Smooth muscle cell (in vitro differentiated cells): ENCODE data around the gene PAK1IP1. TPM values are rescaled to one million over a fixed set of nuclear protein-coding genes. Genes with fewer than 3 reads are reported as not detected.

Experiments used
- DNase-seq: peaks from one replicate; lab custom pipeline; 2025; ENCODE audit not compliant: unreplicated experiment; lab: John Stamatoyannopoulos, UW
- H2AFZ ChIP-seq: fragments of 200-600 bp; sonication (generic); 2 replicates; pipeline ENCODE4 v1.6.0; 2016; ENCODE audit warnings: antibody characterized with exemption, low read depth, mild to moderate bottlenecking
- H3F3A ChIP-seq: fragments of 200-600 bp; sonication (generic); 2 replicates; pipeline ENCODE4 v1.6.0; 2017; ENCODE audit warnings: antibody characterized with exemption, low read depth
- H3K27ac ChIP-seq: fragments of 200-600 bp; sonication (generic); 2 replicates; pipeline ENCODE4 v1.5.1; 2016; ENCODE audit warnings: low read depth, mild to moderate bottlenecking
- H3K27me3 ChIP-seq: fragments of 200-600 bp; sonication (generic); 2 replicates; pipeline ENCODE4 v1.6.1; 2016; ENCODE audit warnings: low read depth, mild to moderate bottlenecking
- H3K36me3 ChIP-seq: fragments of 200-600 bp; sonication (generic); 2 replicates; pipeline ENCODE4 v1.5.1; 2016; ENCODE audit warnings: low read depth
- H3K4me1 ChIP-seq: fragments of 200-600 bp; sonication (generic); 2 replicates; pipeline ENCODE4 v1.5.1; 2016; ENCODE audit warnings: low read depth
- H3K4me2 ChIP-seq: fragments of 200-600 bp; sonication (generic); 2 replicates; pipeline ENCODE4 v1.6.0; 2016; ENCODE audit warnings: mild to moderate bottlenecking
- H3K4me3 ChIP-seq: fragments of 200-600 bp; sonication (generic); 2 replicates; pipeline ENCODE4 v1.5.1; 2016; ENCODE audit warnings: mild to moderate bottlenecking
- H3K79me2 ChIP-seq: fragments of 200-600 bp; sonication (generic); 2 replicates; pipeline ENCODE4 v1.6.0; 2016; ENCODE audit warnings: low read depth, mild to moderate bottlenecking
- H3K9ac ChIP-seq: fragments of 200-600 bp; sonication (generic); 2 replicates; pipeline ENCODE4 v1.6.0; 2016; ENCODE audit warnings: low read depth
- H3K9me3 ChIP-seq: fragments of 200-600 bp; sonication (generic); replicated peaks from 2 replicates; pipeline ENCODE4 v1.5.1; 2016; ENCODE audit warnings: low read depth
- H4K20me1 ChIP-seq: fragments of 200-600 bp; sonication (generic); 2 replicates; pipeline ENCODE4 v1.6.0; 2016; ENCODE audit warnings: low read depth
- CTCF ChIP-seq: fragments of 200-600 bp; sonication (generic); IDR thresholded peaks from 2 replicates; pipeline ENCODE4 v1.5.1; 2017; ENCODE audit warnings: borderline replicate concordance, mild to moderate bottlenecking, antibody characterized with exemption; ENCODE audit not compliant: insufficient read depth, poor library complexity, severe bottlenecking
- WGBS: methylation state at CpG from one replicate; pipeline ENCODE4 v1.1.7; 2016; ENCODE audit warnings: low lambda C conversion rate; 5-methylcytosine and 5-hydroxymethylcytosine counted together
- polyA plus RNA-seq: library from polyadenylated mRNA; unstranded; fragments of >200 nt; fragmentation: Nextera tagmentation; extraction: Ambion mirVana; gene quantifications from 2 replicates; pipeline ENCODE4 v1.2.1, GENCODE V29; 2016
- total RNA-seq: library from RNA; depleted of rRNA; stranded (reverse); fragments of >200 nt; gene quantifications from 2 replicates; pipeline ENCODE4 v1.2.3, GENCODE V29; 2014

PAK1IP1 gene
- total RNA-seq (20.9 and 23.8 TPM in 2 replicates), polyA plus RNA-seq (19.4 and 22.0 TPM in 2 replicates)

- no peak for TF ChIP-seq CTCF
- Histone ChIP-seq H3K4me3 (peak within 1 kb of the TSS; percentile 85), H3K4me2 (peak within 1 kb of the TSS; percentile 99), H3K9ac (peak within 1 kb of the TSS; percentile 95), H3K4me1 (peaks cover 43% of the 10 kb centered on the region), H3K9me3 (no peaks in the 10 kb centered on the region), H3K79me2 (peaks cover 38% of the 10 kb centered on the region), H3K27me3 (no peaks in the 10 kb centered on the region), H2AFZ (peak within 1 kb of the TSS; percentile 95), H3F3A (peaks cover 12% of the 10 kb centered on the region), H4K20me1 (no peaks in the 10 kb centered on the region), H3K36me3 (no peaks in the 10 kb centered on the region), H3K27ac (peak within 1 kb of the TSS; percentile 98)
- 1% methylated on average over 53 of the region's 53 CpGs for WGBS
- DNase-seq, result peak; percentile 64
These were observed at the start of gene PAK1IP1, which contains the start of gene C6orf52 for GRCh38 chr6:10694302-10695085. PAK1IP1 (plus strand) TSS chr6:10694972; CDS start chr6:10694986, 14 bp downstream. C6orf52 (minus strand) TSS chr6:10694616; CDS start chr6:10687550, 7,066 bp downstream.

GRCh38 chr6:10655508-10656055 lies 39.2 kb upstream of the PAK1IP1 start:
- TF ChIP-seq CTCF, result no peak
- no peaks in the 10 kb centered on the region for H3K9me3 ChIP-seq
- H2AFZ ChIP-seq, result no peak overlapping the region
- H3K4me1 ChIP-seq, result no peaks in the 10 kb centered on the region
- no peak overlapping the region for H3K9ac ChIP-seq
- H4K20me1 ChIP-seq, result no peaks in the 10 kb centered on the region
- no peaks in the 10 kb centered on the region for H3K27me3 ChIP-seq
- WGBS, result 92% methylated on average over 12 of the region's 12 CpGs
- no peaks in the 10 kb centered on the region for H3K36me3 ChIP-seq
- no peak for DNase-seq
- H3K79me2 ChIP-seq, result no peaks in the 10 kb centered on the region
- no peak overlapping the region for H3K4me2 ChIP-seq
- no peaks in the 10 kb centered on the region for H3F3A ChIP-seq
- H3K27ac ChIP-seq, result no peak overlapping the region
- H3K4me3 ChIP-seq, result no peak overlapping the region

GRCh38 chr6:10658910-10659698 lies 35.7 kb upstream of the PAK1IP1 start:
- H3K79me2 ChIP-seq, result no peaks in the 10 kb centered on the region
- H3F3A ChIP-seq, result no peaks in the 10 kb centered on the region
- H3K27me3 ChIP-seq, result no peaks in the 10 kb centered on the region
- H4K20me1 ChIP-seq, result no peaks in the 10 kb centered on the region
- no peaks in the 10 kb centered on the region for H3K9me3 ChIP-seq
- WGBS, result 66% methylated on average over 23 of the region's 24 CpGs
- DNase-seq, result no peak
- H3K9ac ChIP-seq, result no peak overlapping the region
- H2AFZ ChIP-seq, result peak overlapping the region; percentile 74
- H3K4me1 ChIP-seq, result no peaks in the 10 kb centered on the region
- peak overlapping the region; percentile 81 for H3K4me2 ChIP-seq
- H3K27ac ChIP-seq, result no peak overlapping the region
- peak overlapping the region; percentile 56 for H3K4me3 ChIP-seq
- H3K36me3 ChIP-seq, result no peaks in the 10 kb centered on the region
- no peak for TF ChIP-seq CTCF
